Activated CD4-positive, alpha-beta T cell treated with anti-CD3 and anti-CD28 coated beads, Interleukin-10, Interleukin-2, amounts not matched to agents 100 ng/mL and 50 ng/mL, durations not matched to agents 16 hours and 8 hours (primary cell): ENCODE data around the gene TPRG1L.
"Not testable (repeated sequence)": the region's sequence is repeated elsewhere in the genome, so short reads cannot be mapped to it uniquely, and the experiment has no call there.

ENCODE experiments used
- DNase-seq: peaks from one replicate; pipeline ENCODE4 v3.0.0-alpha.2; 2020

The TPRG1L gene

GRCh38 chr1:3609769-3610526, 14.9 kb upstream of the TPRG1L start:
- DNase-seq: no peak

- no peak for DNase-seq
These were observed 14.2 kb upstream of the TPRG1L start for GRCh38 chr1:3610527-3611169.

DNA sequence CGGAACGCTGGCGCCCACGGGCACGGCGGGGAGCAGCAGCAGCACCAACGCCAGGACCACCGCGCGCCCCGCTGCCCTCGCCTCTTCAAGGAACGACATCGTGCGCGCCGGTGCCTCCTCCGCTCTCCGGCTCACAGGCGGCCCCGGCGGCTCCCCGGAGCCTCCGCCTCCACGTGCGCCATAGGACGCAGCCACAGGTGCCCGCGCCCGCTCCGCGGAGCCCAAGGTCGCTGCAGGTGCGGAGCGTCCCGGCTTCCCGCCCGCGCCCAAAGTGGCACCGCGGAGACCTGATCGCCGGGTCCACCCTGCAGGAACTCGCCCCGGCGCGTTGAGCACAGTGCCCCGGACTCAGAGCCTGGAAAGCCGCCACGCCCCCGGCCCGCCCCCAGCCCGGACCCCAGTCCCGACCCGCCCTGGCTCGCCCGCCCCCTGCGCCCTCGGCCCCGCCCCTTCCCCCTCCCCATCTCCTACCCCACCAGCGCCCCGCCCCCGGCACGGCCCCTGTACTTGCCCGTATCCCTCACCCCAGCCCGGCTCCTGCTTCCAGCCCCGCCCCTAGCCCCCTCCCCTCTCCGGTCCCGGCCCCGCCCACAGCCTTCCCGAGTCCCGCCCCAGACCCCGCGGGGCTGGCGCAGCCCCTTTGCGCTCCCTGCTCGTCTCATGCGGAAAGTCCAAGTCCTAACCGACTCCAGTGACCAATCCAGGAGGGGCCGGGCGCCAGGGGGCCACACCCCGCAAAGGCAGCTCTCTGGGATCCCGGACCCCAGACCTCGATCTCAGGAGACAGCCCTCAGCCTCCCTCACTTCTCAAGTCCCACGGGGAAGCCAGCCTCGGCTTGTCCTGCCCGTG, 13.4 kb upstream of the TPRG1L start, which contains the start of gene MEGF6:
MEGF6 (minus strand) TSS at position 339 of the 850 bp plus-strand sequence; CDS start at position 99, 240 bp downstream.
- DNase-seq: peak; percentile 46

DNA sequence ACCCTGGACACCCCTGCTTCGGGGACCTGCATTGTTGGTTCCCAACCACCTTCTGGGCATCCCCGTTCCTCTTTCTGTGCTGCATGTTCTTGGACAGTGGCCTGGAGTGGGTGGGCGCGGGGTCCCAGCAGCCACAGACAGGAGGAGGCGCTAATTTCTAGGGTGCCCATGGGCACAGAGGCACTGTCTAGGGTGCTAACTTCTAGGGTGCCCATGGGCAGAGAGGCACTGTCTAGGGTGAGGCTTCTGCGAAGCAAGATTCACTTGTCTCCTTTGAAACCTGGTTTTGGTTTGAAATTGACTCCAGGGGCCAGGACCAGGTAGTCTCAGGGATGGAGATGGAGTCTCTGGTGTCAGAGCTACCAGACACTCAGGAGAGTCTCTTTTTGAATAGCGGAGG, 12.7 kb upstream of the TPRG1L start:
- DNase-seq: no peak

- no peak for DNase-seq
These were observed 9.8 kb upstream of the TPRG1L start for GRCh38 chr1:3614755-3615742.

DNA sequence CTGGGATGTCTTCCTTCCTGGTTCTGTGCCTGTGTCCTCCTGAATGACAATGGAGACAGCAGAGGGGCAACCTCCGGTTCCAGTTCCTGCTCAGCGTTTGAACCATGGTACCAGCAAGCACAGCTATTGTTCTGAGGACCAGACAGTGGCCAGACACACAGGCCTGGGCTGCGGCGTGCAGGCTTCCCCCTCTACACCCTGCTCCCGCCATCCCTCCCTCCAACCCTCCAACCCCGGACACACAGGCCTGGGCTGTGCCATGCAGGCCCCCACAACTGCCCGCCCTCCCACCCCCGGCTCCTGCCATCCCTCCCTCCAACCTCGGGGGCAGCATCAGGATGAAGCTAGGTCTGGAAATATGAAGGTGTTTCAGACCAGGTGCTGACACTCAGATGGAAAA, 8.0 kb upstream of the TPRG1L start:
- no peak for DNase-seq

GRCh38 chr1:3617806-3618345, 6.9 kb upstream of the TPRG1L start:
- DNase-seq: no peak

GRCh38 chr1:3618531-3618880, 6.3 kb upstream of the TPRG1L start:
- DNase-seq: no peak

- peak; percentile 76 for DNase-seq
These were observed 5.7 kb upstream of the TPRG1L start for GRCh38 chr1:3618881-3619671.

- DNase-seq: no peak
These were observed 4.1 kb upstream of the TPRG1L start for GRCh38 chr1:3620708-3621107.

GRCh38 chr1:3621151-3621671, 3.6 kb upstream of the TPRG1L start:
- peak; percentile 15 for DNase-seq

- DNase-seq: not testable (repeated sequence)
These were observed 2.7 kb upstream of the TPRG1L start for GRCh38 chr1:3622102-3622501.

DNA sequence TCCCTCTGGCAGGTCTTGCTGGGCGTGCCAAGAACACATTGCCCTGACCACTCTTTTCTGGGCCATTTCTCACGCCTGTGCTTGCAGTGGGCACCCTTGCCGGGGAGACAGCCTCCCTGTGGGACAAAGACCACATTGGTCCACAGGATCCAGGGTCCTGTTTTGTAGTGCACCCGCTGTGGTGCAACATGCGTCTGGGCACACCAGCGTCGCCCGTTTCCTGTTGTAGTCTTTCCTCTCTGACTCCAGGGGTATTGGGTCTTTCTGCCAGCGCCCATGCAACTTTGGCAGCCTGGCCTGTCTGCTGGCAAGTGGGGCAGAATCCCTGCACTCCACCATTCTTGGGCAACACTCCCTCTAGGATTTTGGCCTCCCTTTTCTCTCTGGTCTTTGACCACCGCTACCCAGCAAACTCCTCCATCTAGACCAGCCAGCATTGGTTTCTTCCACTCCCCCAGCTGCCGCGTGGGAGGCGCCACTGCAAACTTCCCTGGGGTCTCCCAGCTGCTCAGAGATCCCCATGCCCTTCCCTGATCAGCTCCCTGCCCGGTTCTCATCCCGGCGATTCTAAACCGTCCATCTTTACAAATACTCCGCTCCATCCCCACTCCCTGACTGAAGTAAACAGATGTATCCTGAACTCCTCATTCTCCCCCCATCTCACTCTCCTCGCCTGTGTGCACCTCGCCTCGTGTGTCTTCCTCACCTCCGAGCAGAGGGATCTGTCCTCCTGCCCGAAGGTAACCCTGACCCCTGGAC, 1.2 kb upstream of the TPRG1L start:
- DNase-seq: no peak

- no peak for DNase-seq
These were observed 514 bp downstream of the TPRG1L start for GRCh38 chr1:3625151-3625907.

DNA sequence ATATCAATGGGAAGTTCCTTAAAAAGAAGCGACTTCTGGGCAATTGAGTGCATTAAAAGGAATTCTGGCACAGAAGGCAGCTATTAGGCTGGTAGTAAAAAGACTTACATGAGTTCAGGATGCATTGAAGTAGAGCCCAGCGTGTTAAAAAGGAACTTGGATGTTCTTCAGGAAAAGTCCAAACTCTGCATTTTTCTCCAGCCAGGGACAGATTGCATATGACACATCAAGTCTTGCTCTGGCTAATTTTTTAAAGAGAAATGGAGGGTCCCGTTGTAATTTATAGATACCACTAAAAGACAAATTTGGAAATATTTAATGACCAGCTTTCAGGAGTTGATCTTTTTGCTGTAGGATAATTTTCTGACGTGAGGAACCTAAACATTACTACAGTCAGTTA, 1.2 kb downstream of the TPRG1L start:
- no peak for DNase-seq

DNA sequence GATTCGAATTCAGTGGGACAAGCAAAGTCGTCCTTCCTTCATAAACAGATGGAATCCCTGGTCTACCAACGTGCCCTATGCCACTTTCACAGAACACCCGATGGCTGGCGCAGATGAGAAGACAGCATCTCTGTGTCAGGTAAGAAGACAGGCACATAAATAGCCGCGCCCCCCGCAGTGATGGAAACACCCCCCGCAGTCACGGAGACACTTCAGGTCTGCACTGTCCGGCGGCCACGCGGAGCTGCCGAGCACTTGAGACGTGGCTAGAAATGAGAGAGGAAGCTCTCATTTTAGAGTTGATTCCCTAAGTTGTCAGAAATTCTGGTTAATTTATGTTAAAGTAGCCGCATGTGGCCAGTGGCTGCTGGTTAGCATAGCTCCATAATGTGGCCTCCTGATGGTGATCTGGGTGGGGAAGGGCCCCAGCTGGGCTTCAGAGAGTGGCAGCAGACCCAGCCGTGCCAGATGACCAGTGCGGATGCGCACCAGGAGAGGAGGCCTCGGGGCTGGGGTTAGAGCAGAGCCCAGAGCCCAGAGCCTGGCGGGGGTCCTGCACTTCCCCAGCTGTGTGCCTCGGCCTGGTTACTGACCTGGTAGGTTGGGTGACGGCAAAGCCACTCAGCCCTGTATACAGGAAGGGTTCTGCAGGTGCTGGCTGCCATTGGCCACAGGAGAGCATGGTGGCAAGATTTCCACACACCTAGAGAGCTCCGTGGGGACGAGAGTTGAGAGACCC, 2.9 kb downstream of the TPRG1L start:
- DNase-seq: no peak

DNA sequence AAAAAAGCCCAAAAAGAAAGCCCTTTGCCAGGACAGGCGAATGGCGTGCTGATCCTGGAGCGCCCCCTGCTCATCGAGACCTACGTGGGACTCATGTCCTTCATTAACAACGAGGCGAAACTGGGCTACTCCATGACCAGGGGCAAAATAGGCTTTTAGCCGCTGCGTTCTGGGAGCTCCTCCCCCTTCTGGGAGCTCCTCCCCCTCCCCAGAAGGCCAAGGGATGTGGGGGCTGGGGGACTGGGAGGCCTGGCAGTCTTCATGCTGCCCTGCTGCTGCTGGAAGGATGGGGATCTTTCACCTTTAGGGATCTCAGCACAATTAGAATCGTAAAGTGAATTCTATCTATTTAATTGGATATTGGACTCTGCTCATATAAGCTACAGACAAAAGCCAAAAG, 3.6 kb downstream of the TPRG1L start:
- no peak for DNase-seq

DNA sequence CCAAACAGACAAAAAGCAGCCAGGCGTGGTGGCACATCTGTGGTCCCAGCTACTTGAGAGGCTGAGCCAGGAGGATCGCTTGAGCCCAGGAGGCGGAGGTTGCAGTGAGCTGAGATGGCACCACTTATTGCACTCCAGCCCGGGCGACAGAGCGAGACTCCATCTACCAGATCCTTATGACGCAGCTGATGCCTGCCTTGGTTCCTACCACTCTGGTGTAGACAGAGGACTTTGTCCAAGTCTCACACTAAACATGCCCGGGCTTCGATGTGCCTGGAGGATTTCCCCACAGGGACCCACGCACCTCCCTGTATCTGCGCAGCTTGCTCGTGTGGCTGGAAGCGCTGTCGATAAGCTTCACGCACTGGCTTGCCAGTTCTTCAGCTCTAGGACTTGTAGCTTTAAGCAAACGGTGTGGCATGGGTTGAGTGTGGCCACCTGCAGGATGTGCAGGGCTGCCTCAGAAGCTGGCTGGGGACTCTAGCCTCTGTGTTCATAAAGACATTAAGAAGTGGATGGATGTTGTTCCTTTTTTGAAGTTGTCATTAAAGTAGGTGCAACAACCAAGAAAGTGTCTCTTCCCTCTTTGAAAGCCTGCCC, 4.8 kb downstream of the TPRG1L start:
- no peak for DNase-seq
